Measurements from ENCODE around the gene SHLD3. TPM values are rescaled to one million over a fixed set of nuclear protein-coding genes. Genes with fewer than 3 reads are reported as not detected.
A peak's percentile ranks its signal among the peaks of the same experiment; 100 is the strongest.

SHLD3 gene
- polyA plus RNA-seq, 1 donor from 2014 or later = 26.8 TPM

- H4K20me1 ChIP-seq (ENCODE audit: insufficient read depth) = no peaks in the 10 kb centered on the region
- H3K36me3 ChIP-seq (ENCODE audit: insufficient read depth, low read length) = no peaks in the 10 kb centered on the region
- H3F3A ChIP-seq (ENCODE audit: insufficient read depth, low read length, poor library complexity, severe bottlenecking) = peaks cover 4% of the 10 kb centered on the region
- no peaks in the 10 kb centered on the region for H3K9me2 ChIP-seq (ENCODE audit: insufficient read depth, low read length)
- peak overlapping the region; percentile 99 for H3K4me2 ChIP-seq (ENCODE audit: low read length)
- TF ChIP-seq RAD21 (conservative IDR thresholded peaks at IDR 0.05) (no peak), EP300 (conservative IDR thresholded peaks at IDR 0.05; ENCODE audit: poor library complexity, severe bottlenecking) (no peak)
- peak overlapping the region; percentile 97 for H3K9ac ChIP-seq (ENCODE audit: low read length)
- peak overlapping the region; percentile 98 for H2AFZ ChIP-seq (ENCODE audit: low read depth, low read length)
- H3K4me3 ChIP-seq (ENCODE audit: low read length) = peak overlapping the region; percentile 98
- no peaks in the 10 kb centered on the region for H3K27me3 ChIP-seq (ENCODE audit: insufficient read depth, low read depth, low read length)
- H3K27ac ChIP-seq (ENCODE audit: low read length) = peak overlapping the region; percentile 93
- no peaks in the 10 kb centered on the region for H3K9me3 ChIP-seq (ENCODE audit: low read length)
- H3K79me2 ChIP-seq (replicated peaks; ENCODE audit: insufficient read depth, low read length) = peaks cover 77% of the 10 kb centered on the region
Observed at GRCh38 chr5:65625743-65626142, 916 bp downstream of the SHLD3 start.

- H3K36me3 ChIP-seq (ENCODE audit: insufficient read depth, low read length) = no peaks in the 10 kb centered on the region
- H3K4me3 ChIP-seq (ENCODE audit: low read length) = no peak overlapping the region
- H2AFZ ChIP-seq (ENCODE audit: low read depth, low read length) = no peak overlapping the region
- no peaks in the 10 kb centered on the region for H3K9me3 ChIP-seq (ENCODE audit: low read length)
- H3K9ac ChIP-seq (ENCODE audit: low read length) = no peak overlapping the region
- H3K4me2 ChIP-seq (ENCODE audit: low read length) = no peak overlapping the region
- peaks cover 43% of the 10 kb centered on the region for H3K79me2 ChIP-seq (replicated peaks; ENCODE audit: insufficient read depth, low read length)
- H3K9me2 ChIP-seq (ENCODE audit: insufficient read depth, low read length) = no peaks in the 10 kb centered on the region
- no peaks in the 10 kb centered on the region for H4K20me1 ChIP-seq (ENCODE audit: insufficient read depth)
- no peaks in the 10 kb centered on the region for H3K27me3 ChIP-seq (ENCODE audit: insufficient read depth, low read depth, low read length)
- TF ChIP-seq EP300 (conservative IDR thresholded peaks at IDR 0.05; ENCODE audit: poor library complexity, severe bottlenecking) (no peak), SMC3 (conservative IDR thresholded peaks at IDR 0.05; ENCODE audit: poor library complexity) (no peak), REST (IDR thresholded peaks at IDR 0.05; ENCODE audit: borderline replicate concordance) (no peak), EZH2 (IDR thresholded peaks at IDR 0.05; ENCODE audit: borderline replicate concordance, insufficient read depth, low read length, poor library complexity, severe bottlenecking) (no peak), CTCF (IDR thresholded peaks at IDR 0.05; ENCODE audit: poor library complexity, severe bottlenecking) (no peak), POLR2AphosphoS5 (IDR thresholded peaks at IDR 0.05) (no peak), RAD21 (conservative IDR thresholded peaks at IDR 0.05) (no peak), TAF1 (IDR thresholded peaks at IDR 0.05; ENCODE audit: low read depth) (no peak), MXI1 (conservative IDR thresholded peaks at IDR 0.05; ENCODE audit: poor library complexity, severe bottlenecking) (no peak)
- no peak overlapping the region for H3K27ac ChIP-seq (ENCODE audit: low read length)
- no peaks in the 10 kb centered on the region for H3F3A ChIP-seq (ENCODE audit: insufficient read depth, low read length, poor library complexity, severe bottlenecking)
Observed at GRCh38 chr5:65630981-65631380, 6.2 kb downstream of the SHLD3 start.

GRCh38 chr5:65640240-65640639 lies 15.4 kb downstream of the SHLD3 start:
- H3K9ac ChIP-seq (ENCODE audit: low read length) = no peak overlapping the region
- H3K9me3 ChIP-seq (ENCODE audit: low read length) = no peaks in the 10 kb centered on the region

More at GRCh38 chr5:65640240-65640639, 15.4 kb downstream of the SHLD3 start:
- Histone ChIP-seq H3F3A (ENCODE audit: insufficient read depth, low read length, poor library complexity, severe bottlenecking) (no peaks in the 10 kb centered on the region), H3K4me3 (ENCODE audit: low read length) (no peak overlapping the region), H3K27ac (ENCODE audit: low read length) (no peak overlapping the region), H2AFZ (ENCODE audit: low read depth, low read length) (no peak overlapping the region), H3K9me2 (ENCODE audit: insufficient read depth, low read length) (no peaks in the 10 kb centered on the region), H3K79me2 (replicated peaks; ENCODE audit: insufficient read depth, low read length) (no peaks in the 10 kb centered on the region), H4K20me1 (ENCODE audit: insufficient read depth) (no peaks in the 10 kb centered on the region), H3K27me3 (ENCODE audit: insufficient read depth, low read depth, low read length) (no peaks in the 10 kb centered on the region), H3K4me2 (ENCODE audit: low read length) (no peak overlapping the region), H3K36me3 (ENCODE audit: insufficient read depth, low read length) (no peaks in the 10 kb centered on the region)
- TF ChIP-seq TAF1 (IDR thresholded peaks at IDR 0.05; ENCODE audit: low read depth) = no peak
- TF ChIP-seq SMC3 (conservative IDR thresholded peaks at IDR 0.05; ENCODE audit: poor library complexity) = no peak
- TF ChIP-seq RAD21 (conservative IDR thresholded peaks at IDR 0.05) = no peak
- no peak for TF ChIP-seq CTCF (IDR thresholded peaks at IDR 0.05; ENCODE audit: poor library complexity, severe bottlenecking)
- no peak for TF ChIP-seq EP300 (conservative IDR thresholded peaks at IDR 0.05; ENCODE audit: poor library complexity, severe bottlenecking)
- no peak for TF ChIP-seq EZH2 (IDR thresholded peaks at IDR 0.05; ENCODE audit: borderline replicate concordance, insufficient read depth, low read length, poor library complexity, severe bottlenecking)
- TF ChIP-seq POLR2AphosphoS5 (IDR thresholded peaks at IDR 0.05) = no peak
- no peak for TF ChIP-seq REST (IDR thresholded peaks at IDR 0.05; ENCODE audit: borderline replicate concordance)
- TF ChIP-seq MXI1 (conservative IDR thresholded peaks at IDR 0.05; ENCODE audit: poor library complexity, severe bottlenecking) = no peak

Data from neural cell (in vitro differentiated cells).